ENCODE measurements around the gene ITPR2. TPM values are rescaled to one million over a fixed set of nuclear protein-coding genes. Genes with fewer than 3 reads are reported as not detected.

The ITPR2 gene
- total RNA-seq, 2 donors from 2014 or later: 44.3 to 55.5 TPM

GRCh38 chr12:26499979-26500640 lies 332.9 kb downstream of the ITPR2 start:
- no peaks in the 10 kb centered on the region for H3K4me1 Mint-ChIP-seq (ENCODE audit: low read depth)
- H3K36me3 Mint-ChIP-seq (ENCODE audit: insufficient read depth in 2 of 2): no peaks in the 10 kb centered on the region
- H3K4me3 Mint-ChIP-seq: no peak overlapping the region
- DNase-seq (no peak), ATAC-seq (replicated peaks in 1 of 2) (no peak)
- no peaks in the 10 kb centered on the region for H3K9me3 Mint-ChIP-seq
- H3K27me3 Mint-ChIP-seq (ENCODE audit: low read depth): no peaks in the 10 kb centered on the region
- no peak overlapping the region for H3K27ac Mint-ChIP-seq

GRCh38 chr12:26496170-26496569 lies 336.8 kb downstream of the ITPR2 start:
- DNase-seq (no peak), ATAC-seq (replicated peaks in 1 of 2) (no peak)
- no peaks in the 10 kb centered on the region for H3K9me3 Mint-ChIP-seq
- no peaks in the 10 kb centered on the region for H3K27me3 Mint-ChIP-seq (ENCODE audit: low read depth)
- peaks cover 4% of the 10 kb centered on the region in 2 donors for H3K36me3 Mint-ChIP-seq (ENCODE audit: insufficient read depth in 2 of 2)
- H3K4me1 Mint-ChIP-seq (ENCODE audit: low read depth): no peaks in the 10 kb centered on the region
- H3K27ac Mint-ChIP-seq: no peak overlapping the region
- no peak overlapping the region for H3K4me3 Mint-ChIP-seq

DNA sequence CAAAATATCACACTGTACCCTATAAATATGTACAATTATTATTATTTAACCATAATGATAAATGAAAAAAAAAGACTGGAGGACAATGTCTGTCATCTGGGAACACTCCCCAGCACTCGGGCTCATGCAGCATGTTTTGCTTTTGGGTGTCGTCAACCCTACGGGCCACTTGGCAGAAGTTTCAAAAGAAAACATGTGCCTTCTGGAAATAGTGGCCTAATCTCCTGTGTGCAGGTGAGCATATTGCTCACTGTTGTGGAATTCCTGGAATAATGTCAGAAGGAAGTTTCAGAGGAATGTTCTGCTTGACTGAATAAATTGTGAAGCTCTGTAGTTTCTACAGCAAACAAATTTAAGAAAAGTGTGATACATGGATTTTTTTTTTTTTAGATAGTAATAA lies 339.3 kb downstream of the ITPR2 start:
- no peak for ATAC-seq (replicated peaks in 1 of 2)

DNA sequence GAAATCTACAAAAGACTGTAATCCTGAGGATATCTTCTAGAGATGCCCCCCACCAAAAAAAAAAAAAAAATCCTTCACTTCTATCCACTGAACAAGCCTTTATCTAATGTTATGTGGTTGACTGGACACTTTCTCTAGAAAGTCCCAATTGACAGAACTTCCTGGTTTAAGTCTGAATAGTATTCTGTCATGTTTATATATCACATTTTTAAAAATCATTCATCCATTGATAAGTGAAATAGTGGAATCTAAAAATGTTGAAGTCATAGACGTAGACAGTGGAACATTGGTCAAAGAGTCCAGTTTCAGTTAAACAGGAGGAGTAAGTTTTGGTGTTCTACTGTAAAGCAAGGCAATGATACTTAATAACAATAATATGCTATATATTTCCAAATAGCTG lies 340.6 kb downstream of the ITPR2 start:
- Mint-ChIP-seq H3K36me3 (ENCODE audit: insufficient read depth in 2 of 2) (peaks cover 7 to 8% of the 10 kb centered on the region in 2 donors), H3K4me3 (no peak overlapping the region)
- ATAC-seq (replicated peaks in 1 of 2): no peak

More for the DNA sequence above, 339.3 kb downstream of the ITPR2 start:
- Mint-ChIP-seq H3K9me3 (peaks cover 0 to 2% of the 10 kb centered on the region in 2 donors), H3K4me3 (no peak overlapping the region), H3K27ac (no peak overlapping the region), H3K36me3 (ENCODE audit: insufficient read depth in 2 of 2) (peaks cover 7 to 8% of the 10 kb centered on the region in 2 donors), H3K27me3 (ENCODE audit: low read depth) (no peaks in the 10 kb centered on the region), H3K4me1 (ENCODE audit: low read depth) (no peaks in the 10 kb centered on the region)
- no peak for DNase-seq

GRCh38 chr12:26489908-26490307 lies 343.1 kb downstream of the ITPR2 start:
- Mint-ChIP-seq H3K4me3 (no peak overlapping the region), H3K27me3 (ENCODE audit: low read depth) (no peaks in the 10 kb centered on the region), H3K9me3 (peaks cover 0 to 2% of the 10 kb centered on the region in 2 donors), H3K27ac (peak overlapping the region; percentile 49), H3K4me1 (ENCODE audit: low read depth) (no peaks in the 10 kb centered on the region), H3K36me3 (ENCODE audit: insufficient read depth in 2 of 2) (peaks cover 8 to 9% of the 10 kb centered on the region in 2 donors)
- no peak for ATAC-seq (replicated peaks in 1 of 2)
- DNase-seq: no peak

More for the DNA sequence above, 340.6 kb downstream of the ITPR2 start:
- Mint-ChIP-seq H3K9me3 (peaks cover 0 to 2% of the 10 kb centered on the region in 2 donors), H3K4me1 (ENCODE audit: low read depth) (no peaks in the 10 kb centered on the region), H3K27me3 (ENCODE audit: low read depth) (no peaks in the 10 kb centered on the region), H3K27ac (no peak overlapping the region)
- DNase-seq: no peak

DNA sequence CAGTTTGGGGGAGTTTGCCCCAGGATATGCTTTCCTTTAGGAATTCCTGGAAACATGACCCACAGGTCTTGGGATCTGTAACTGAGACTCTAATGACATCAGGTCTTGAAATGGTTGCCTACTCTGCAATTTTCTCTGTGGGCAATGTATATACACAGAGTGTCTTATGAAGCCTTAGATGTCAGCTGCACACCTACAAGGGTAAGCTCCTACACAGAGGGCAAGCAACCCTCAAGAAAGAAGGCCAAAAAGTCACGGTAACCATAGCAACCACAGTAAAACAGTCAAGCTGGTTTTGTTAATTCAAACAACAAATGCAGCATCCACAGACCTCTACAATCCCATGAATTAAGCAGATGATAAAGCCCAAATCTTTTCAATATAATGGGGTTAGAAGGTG lies 344.6 kb downstream of the ITPR2 start:
- ATAC-seq (replicated peaks in 1 of 2) (no peak), DNase-seq (no peak)
- Mint-ChIP-seq H3K9me3 (peaks cover 0 to 2% of the 10 kb centered on the region in 2 donors), H3K27ac (no peak overlapping the region), H3K4me1 (ENCODE audit: low read depth) (no peaks in the 10 kb centered on the region), H3K36me3 (ENCODE audit: insufficient read depth in 2 of 2) (peaks cover 8 to 9% of the 10 kb centered on the region in 2 donors), H3K27me3 (ENCODE audit: low read depth) (no peaks in the 10 kb centered on the region), H3K4me3 (no peak overlapping the region)

DNA sequence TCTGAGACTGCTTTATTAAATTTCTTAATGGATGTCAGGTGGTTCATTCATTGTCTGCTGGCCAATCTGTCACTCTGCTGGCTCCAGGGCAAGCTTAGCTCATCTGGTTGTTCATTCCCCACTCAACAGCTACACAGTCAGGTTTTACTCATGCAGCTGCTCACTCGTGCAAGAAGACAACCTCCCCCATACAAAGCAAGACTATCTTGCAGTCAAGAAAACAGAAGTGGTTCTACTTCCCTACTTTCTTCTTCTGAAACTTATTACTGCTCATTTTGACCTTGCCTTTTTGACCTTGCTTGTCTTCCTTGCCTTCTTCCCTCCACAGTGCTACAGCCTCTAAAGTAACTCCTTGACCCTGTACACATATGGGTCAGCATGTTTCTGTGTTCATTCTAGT lies 359.7 kb downstream of the ITPR2 start:
- peaks cover 3 to 5% of the 10 kb centered on the region in 2 donors for H3K36me3 Mint-ChIP-seq (ENCODE audit: insufficient read depth in 2 of 2)
- no peaks in the 10 kb centered on the region for H3K9me3 Mint-ChIP-seq
- no peaks in the 10 kb centered on the region for H3K27me3 Mint-ChIP-seq (ENCODE audit: low read depth)

GRCh38 chr12:26471560-26471959 lies 361.4 kb downstream of the ITPR2 start:
- peaks cover 23% of the 10 kb centered on the region for H3K4me1 Mint-ChIP-seq (ENCODE audit: low read depth)
- no peaks in the 10 kb centered on the region for H3K9me3 Mint-ChIP-seq
- ATAC-seq (replicated peaks in 1 of 2) (peak; percentile 87 to 89), DNase-seq (peak; percentile 21 to 23)
- H3K4me3 Mint-ChIP-seq: peak overlapping the region in 1 of 2 donors; percentile 60
- H3K27me3 Mint-ChIP-seq (ENCODE audit: low read depth): no peaks in the 10 kb centered on the region
- peaks cover 3 to 5% of the 10 kb centered on the region in 2 donors for H3K36me3 Mint-ChIP-seq (ENCODE audit: insufficient read depth in 2 of 2)
- peak overlapping the region; percentile 73 for H3K27ac Mint-ChIP-seq

More for the DNA sequence above, 359.7 kb downstream of the ITPR2 start:
- peaks cover 23% of the 10 kb centered on the region for H3K4me1 Mint-ChIP-seq (ENCODE audit: low read depth)
- peak overlapping the region; percentile 15 for H3K27ac Mint-ChIP-seq
- no peak for DNase-seq
- ATAC-seq (replicated peaks in 1 of 2): peak; percentile 39 to 48
- no peak overlapping the region for H3K4me3 Mint-ChIP-seq

- H3K27me3 Mint-ChIP-seq (ENCODE audit: low read depth): no peaks in the 10 kb centered on the region
- DNase-seq (no peak), ATAC-seq (replicated peaks in 1 of 2) (no peak)
- H3K27ac Mint-ChIP-seq: peak overlapping the region; percentile 13
- no peak overlapping the region for H3K4me3 Mint-ChIP-seq
- H3K9me3 Mint-ChIP-seq: no peaks in the 10 kb centered on the region
- peaks cover 23% of the 10 kb centered on the region for H3K4me1 Mint-ChIP-seq (ENCODE audit: low read depth)
- no peaks in the 10 kb centered on the region for H3K36me3 Mint-ChIP-seq (ENCODE audit: insufficient read depth in 2 of 2)
Observed at GRCh38 chr12:26469421-26470180, 363.4 kb downstream of the ITPR2 start.

- Mint-ChIP-seq H3K4me3 (no peak overlapping the region), H3K27ac (no peak overlapping the region), H3K36me3 (ENCODE audit: insufficient read depth in 2 of 2) (no peaks in the 10 kb centered on the region), H3K27me3 (ENCODE audit: low read depth) (no peaks in the 10 kb centered on the region), H3K9me3 (no peaks in the 10 kb centered on the region), H3K4me1 (ENCODE audit: low read depth) (peaks cover 15% of the 10 kb centered on the region)
- DNase-seq (no peak), ATAC-seq (replicated peaks in 1 of 2) (no peak)
Observed at GRCh38 chr12:26467351-26467750, 365.6 kb downstream of the ITPR2 start.

DNA sequence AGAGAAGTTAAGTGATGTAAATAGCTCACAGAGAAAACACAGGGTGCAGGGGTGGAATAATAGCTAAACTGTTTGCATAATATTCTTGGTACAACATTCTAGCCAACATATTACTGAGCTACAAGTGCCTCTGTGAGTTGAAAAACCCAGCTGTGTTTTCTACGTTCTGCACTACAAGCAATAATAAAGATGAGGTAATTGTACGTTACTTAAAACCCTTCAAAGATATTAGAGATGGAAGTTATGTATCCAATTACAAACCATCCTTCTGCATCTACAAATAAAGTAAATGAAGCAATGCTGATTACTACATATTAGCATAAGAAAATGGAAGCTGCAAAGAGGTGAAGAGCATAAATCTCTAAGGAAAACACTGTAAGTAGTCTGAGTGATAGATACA lies 366.3 kb downstream of the ITPR2 start:
- Mint-ChIP-seq H3K4me3 (no peak overlapping the region), H3K27ac (no peak overlapping the region), H3K9me3 (no peaks in the 10 kb centered on the region), H3K4me1 (ENCODE audit: low read depth) (peaks cover 8% of the 10 kb centered on the region), H3K27me3 (ENCODE audit: low read depth) (no peaks in the 10 kb centered on the region), H3K36me3 (ENCODE audit: insufficient read depth in 2 of 2) (no peaks in the 10 kb centered on the region)
- ATAC-seq (replicated peaks in 1 of 2): no peak
- DNase-seq: no peak

DNA sequence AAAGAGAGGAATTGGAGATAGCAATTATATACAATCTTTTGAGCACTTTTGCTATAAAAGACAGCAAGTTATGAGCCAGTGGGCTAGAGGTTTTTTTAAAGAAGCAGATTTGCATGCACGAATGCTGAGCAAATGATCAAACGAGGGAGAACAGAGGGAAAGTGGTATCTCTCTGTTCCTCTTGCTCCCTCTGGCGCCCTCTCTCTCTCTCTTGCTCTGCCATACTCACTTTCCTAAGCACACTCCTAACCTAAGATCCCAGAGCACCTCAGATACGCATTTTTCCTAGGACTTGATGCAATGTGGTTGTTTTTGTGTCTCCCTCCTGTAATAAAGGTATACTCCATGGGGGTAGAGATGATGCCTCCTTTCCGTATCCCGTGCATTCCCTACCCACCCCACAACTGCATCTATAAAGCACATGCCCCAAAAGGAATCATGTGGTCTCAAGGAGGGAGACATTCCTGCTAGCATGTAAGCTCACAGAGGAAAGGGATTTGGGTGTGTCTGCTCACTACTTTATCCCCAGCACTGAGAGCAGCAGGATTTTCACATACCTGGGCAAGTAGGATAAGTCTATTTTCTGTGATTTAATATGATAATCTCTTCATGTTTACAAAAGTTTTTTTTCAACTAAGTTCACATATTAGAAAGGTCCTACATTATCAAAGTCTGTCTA lies 367.4 kb downstream of the ITPR2 start:
- Mint-ChIP-seq H3K4me1 (ENCODE audit: low read depth) (no peaks in the 10 kb centered on the region), H3K27ac (no peak overlapping the region), H3K4me3 (no peak overlapping the region), H3K36me3 (ENCODE audit: insufficient read depth in 2 of 2) (no peaks in the 10 kb centered on the region), H3K27me3 (ENCODE audit: low read depth) (no peaks in the 10 kb centered on the region), H3K9me3 (no peaks in the 10 kb centered on the region)
- ATAC-seq (replicated peaks in 1 of 2) (no peak), DNase-seq (no peak)

DNA sequence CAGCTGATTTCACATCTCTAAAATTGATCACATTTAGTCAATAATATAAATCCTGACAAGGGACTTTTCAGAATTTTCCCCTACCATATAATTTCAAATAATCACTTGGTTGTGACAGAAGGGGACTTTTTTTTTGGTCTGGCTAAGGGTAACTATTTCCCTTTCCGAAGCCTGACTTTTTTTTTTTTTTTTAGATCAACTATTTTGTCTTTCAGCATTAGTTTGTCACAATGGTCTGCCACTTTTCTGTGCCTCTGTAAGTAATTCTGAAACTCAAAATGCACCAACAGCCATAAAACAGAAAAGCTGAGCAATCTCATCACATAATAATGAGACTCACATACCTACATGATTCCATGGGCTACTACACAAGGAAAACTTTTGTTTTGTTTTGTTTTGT lies 371.2 kb downstream of the ITPR2 start:
- no peaks in the 10 kb centered on the region for H3K27me3 Mint-ChIP-seq (ENCODE audit: low read depth)
- ATAC-seq (replicated peaks in 1 of 2) (peak in 1 of 2 donors; percentile 59), DNase-seq (no peak)
- peaks cover 3 to 4% of the 10 kb centered on the region in 2 donors for H3K36me3 Mint-ChIP-seq (ENCODE audit: insufficient read depth in 2 of 2)
- no peak overlapping the region for H3K27ac Mint-ChIP-seq
- no peaks in the 10 kb centered on the region for H3K4me1 Mint-ChIP-seq (ENCODE audit: low read depth)
- no peaks in the 10 kb centered on the region for H3K9me3 Mint-ChIP-seq
- H3K4me3 Mint-ChIP-seq: no peak overlapping the region
